HepG2 (cell line): ENCODE data around the gene PASK. TPM values are rescaled to one million over a fixed set of nuclear protein-coding genes. Genes with fewer than 3 reads are reported as not detected.
"Not testable (repeated sequence)": the region's sequence is repeated elsewhere in the genome, so short reads cannot be mapped to it uniquely, and the experiment has no call there.

Experiments
- ATAC-seq: fragments of 200-7000 bp; cut with Tn5 transposase; 3 replicates; pipeline ENCODE4 v1.9.1; 2020; ENCODE audit warnings: mild to moderate bottlenecking, moderate library complexity
- BruUV-seq: library from RNA; stranded (reverse); fragments of 400-500 nt; replicated peaks from 2 replicates; lab custom pipeline; 2021; lab: Mats Ljungman, UMichigan
- CTCF ChIA-PET: fragments of 300-600 bp; formaldehyde crosslinking; extraction: SDS; loops from one replicate; lab custom pipeline; 2021; ENCODE audit warnings: low total read pairs, inconsistent platforms, low intra/inter-chr PET ratio; lab: Yijun Ruan, JAX
- POLR2A ChIA-PET: fragments of 350-600 bp; sonication (Branson Sonifier 250); formaldehyde crosslinking; loops from one replicate; lab custom pipeline; 2020; ENCODE audit warnings: antibody characterized with exemption, inconsistent platforms; lab: Yijun Ruan, JAX
- DNase-seq: peaks from one replicate; pipeline ENCODE4 v3.0.0-alpha.2; 2015; ENCODE audit warnings: low spot score
- FAIRE-seq: peaks from 3 replicates; lab custom pipeline; 2011; peaks lifted over from hg19 to GRCh38; lab: Jason Lieb, UNC
- H2AFZ ChIP-seq: one replicate; pipeline ENCODE4 v1.6.1; 2011; ENCODE audit warnings: low read length, inconsistent platforms
- H3K27ac ChIP-seq: fragments of 300-600 bp; 3 replicates; pipeline ENCODE4 v1.8.0; 2011; ENCODE audit warnings: mixed run types, mild to moderate bottlenecking, mixed read lengths, low read length, inconsistent platforms; ENCODE audit not compliant: insufficient read depth; ENCODE audit errors: extremely low read length
- H3K27me3 ChIP-seq, 2 experiments: fragments of 200-600 bp in 1 of 2; 2 replicates in 1 of 2; 3 replicates in 1 of 2; pipeline versions ENCODE4 v1.6.0 to v1.8.0; 2011; ENCODE audit warnings: low read length in 2 of 2, mild to moderate bottlenecking in 2 of 2, moderate library complexity in 2 of 2, inconsistent platforms in 1 of 2; ENCODE audit not compliant: insufficient read depth in 2 of 2, control insufficient read depth in 1 of 2
- H3K36me3 ChIP-seq, 2 experiments: fragments of 200-600 bp in 1 of 2; replicated peaks in 1 of 2; 2 replicates in 1 of 2; 3 replicates in 1 of 2; pipeline versions ENCODE4 v1.5.1 to v1.8.0; 2011; ENCODE audit warnings: low read length in 2 of 2, inconsistent platforms in 1 of 2; ENCODE audit not compliant: insufficient read depth in 2 of 2, control insufficient read depth in 1 of 2
- H3K4me1 ChIP-seq: 2 replicates; pipeline ENCODE4 v1.5.1; 2012; ENCODE audit warnings: low read length, inconsistent platforms; ENCODE audit not compliant: insufficient read depth
- H3K4me2 ChIP-seq: 2 replicates; pipeline ENCODE4 v1.6.0; 2011; ENCODE audit warnings: low read depth, low read length, inconsistent platforms
- H3K4me3 ChIP-seq, 3 experiments: fragments of 200-600 bp in 1 of 3; sonication (generic), shearing (Covaris generic) in 1 of 3; replicated peaks in 1 of 3; 2 replicates each; pipeline ENCODE4 v1.5.1; 2011 to 2016; ENCODE audit warnings: low read length in 3 of 3, inconsistent platforms in 2 of 3, low read depth in 2 of 3, mild to moderate bottlenecking in 2 of 3, control low read depth in 1 of 3, mixed read lengths in 1 of 3; ENCODE audit not compliant: insufficient read depth in 1 of 3
- H3K79me2 ChIP-seq: one replicate; pipeline ENCODE4 v1.6.1; 2011; ENCODE audit warnings: low read length, inconsistent platforms; ENCODE audit not compliant: insufficient read depth
- H3K9ac ChIP-seq: 2 replicates; pipeline ENCODE4 v1.6.0; 2011; ENCODE audit warnings: mild to moderate bottlenecking, low read depth, low read length, inconsistent platforms; ENCODE audit not compliant: insufficient read depth
- H3K9me3 ChIP-seq: 2 replicates; pipeline ENCODE4 v1.5.1; 2012; ENCODE audit warnings: mild to moderate bottlenecking, low read length
- H4K20me1 ChIP-seq: 2 replicates; pipeline ENCODE4 v1.6.0; 2011; ENCODE audit warnings: inconsistent platforms, mild to moderate bottlenecking, low read length, moderate library complexity; ENCODE audit not compliant: insufficient read depth
- AHR ChIP-seq: IDR thresholded peaks from 2 replicates; pipeline ENCODE4 v1.6.1; 2018; ENCODE audit warnings: missing genetic modification reagents, missing compliant biosample characterization
- MTA1 ChIP-seq: sonication (generic); formaldehyde crosslinking; IDR thresholded peaks from 2 replicates; pipeline ENCODE4 v1.4.0; 2020; ENCODE audit warnings: missing genetic modification reagents, mild to moderate bottlenecking, borderline replicate concordance
- PAF1 ChIP-seq: IDR thresholded peaks from 2 replicates; pipeline ENCODE4 v1.6.1; 2016; ENCODE audit warnings: missing genetic modification reagents, missing compliant biosample characterization
- ZFX ChIP-seq: sonication (generic); formaldehyde crosslinking; IDR thresholded peaks from 2 replicates; pipeline ENCODE4 v1.4.0; 2020; ENCODE audit warnings: mild to moderate bottlenecking, low read depth, missing genetic modification reagents, moderate library complexity
- ZNF121 ChIP-seq: sonication (generic); formaldehyde crosslinking; IDR thresholded peaks from 2 replicates; pipeline ENCODE4 v1.5.0; 2020; ENCODE audit warnings: mild to moderate bottlenecking, missing genetic modification reagents
- ZNF333 ChIP-seq: sonication (generic); formaldehyde crosslinking; IDR thresholded peaks from 2 replicates; pipeline ENCODE4 v1.4.0; 2020; ENCODE audit warnings: mild to moderate bottlenecking, missing genetic modification reagents, borderline replicate concordance
- ZNF563 ChIP-seq: sonication (generic); formaldehyde crosslinking; IDR thresholded peaks from 2 replicates; pipeline ENCODE4 v1.8.0; 2022; ENCODE audit warnings: mild to moderate bottlenecking, moderate library complexity, missing genetic modification reagents
- ZNF687 ChIP-seq: sonication (generic); formaldehyde crosslinking; IDR thresholded peaks from 2 replicates; pipeline ENCODE4 v1.5.1; 2020; ENCODE audit warnings: mild to moderate bottlenecking, missing genetic modification reagents, moderate library complexity
- WGBS: methylation state at CpG from one replicate; pipeline ENCODE4 v1.1.6; 2017; ENCODE audit warnings: low lambda C conversion rate; 5-methylcytosine and 5-hydroxymethylcytosine counted together
- in situ Hi-C: cut with HindIII; loops from 2 replicates; pipeline ENCODE4 v1.10.0; 2017; ENCODE audit warnings: low pct_unique_long_range_greater_than_20kb; ENCODE audit not compliant: extremely low pct_ligation_motif_present
- intact Hi-C: fragments of 100-400 bp; cut with micrococcal nuclease; formaldehyde crosslinking; loops from one replicate; pipeline ENCODE4 v1.10.0; 2022; ENCODE audit not compliant: unreplicated experiment
- polyA plus RNA-seq, 8 experiments: library from polyadenylated mRNA; depleted of rRNA in 3 of 8; stranded (reverse) in 7 of 8; unstranded in 1 of 8; fragments of >200 nt; fragmentation: Illumina TruSeq in 4 of 8; extraction: Trizol in 4 of 8; gene quantifications; 2 replicates each; pipeline versions ENCODE4 v1.2.1 to v1.2.3, GENCODE V29; 2011 to 2016; ENCODE audit warnings: low read depth in 4 of 8, missing spikeins in 1 of 8, mixed read lengths in 1 of 8; ENCODE audit not compliant: insufficient read depth in 1 of 8
- total RNA-seq, 5 experiments: library from RNA; depleted of rRNA; stranded (reverse); fragments of >200 nt; fragmentation: Illumina TruSeq; extraction: Trizol; gene quantifications; 2 replicates each; pipeline ENCODE4 v1.2.3, GENCODE V29; 2016; ENCODE audit warnings: low read depth in 1 of 5
- TF ChIP-seq, protein P1 (sequence below): sonication (generic); formaldehyde crosslinking; IDR thresholded peaks from 2 replicates; pipeline ENCODE4 v1.4.0; 2020; ENCODE audit warnings: mild to moderate bottlenecking, missing genetic modification reagents

Gene PASK
- total and polyA plus RNA-seq, 2 of the 13 experiments (the other 11 are each of a cell fraction or from before 2014, with no cell fraction given) = 6.9 to 17.0 TPM

GRCh38 chr2:241197246-241197645, 48.0 kb upstream of the PASK start:
- ATAC-seq, H3K36me3 ChIP-seq, FAIRE-seq, H3K27ac ChIP-seq, CTCF ChIA-PET, H3K4me3 ChIP-seq, H3K4me2 ChIP-seq, H3K79me2 ChIP-seq, H2AFZ ChIP-seq, DNase-seq, H3K9ac ChIP-seq, H3K9me3 ChIP-seq, POLR2A ChIA-PET, intact Hi-C loops, BruUV-seq, H4K20me1 ChIP-seq: not testable (repeated sequence)
- Histone ChIP-seq H3K4me1 (peaks cover 27% of the 10 kb centered on the region), H3K27me3 (peaks cover 21 to 74% of the 10 kb centered on the region in 2 experiments)
- 79% methylated on average over 13 of the region's 14 CpGs for WGBS
- in situ Hi-C loops = loop anchor here (5.0 kb wide), 1 partner anchor 355 kb away; no protein-coding TSS in a partner anchor

- Histone ChIP-seq H2AFZ (no peak overlapping the region), H3K36me3 (no peaks in the 10 kb centered on the region), H3K27ac (no peak overlapping the region), H4K20me1 (no peaks in the 10 kb centered on the region), H3K4me2 (peak overlapping the region; percentile 22), H3K79me2 (no peaks in the 10 kb centered on the region), H3K4me3 (no peak overlapping the region), H3K4me1 (peaks cover 20% of the 10 kb centered on the region), H3K27me3 (peaks cover 16 to 68% of the 10 kb centered on the region in 2 experiments; a peak in 4 of 5 replicates), H3K9me3 (no peaks in the 10 kb centered on the region), H3K9ac (no peak overlapping the region)
- 29% methylated on average over 16 of the region's 18 CpGs for whole genome bisulfite sequencing
- in situ Hi-C loops (loop anchor here (5.0 kb wide), 1 partner anchor 353 kb away; no protein-coding TSS in a partner anchor), intact Hi-C loops (no loop called here)
- ChIA-PET POLR2A (no interaction called here), CTCF (no interaction called here)
- FAIRE-seq = peak; percentile 37
- ATAC-seq = peak; percentile 48
- BruUV-seq = no TSS peak
- no peak for DNase-seq
- TF ChIP-seq ZNF687 (CRISPR knock-in tag) = peak; percentile 56; the same call in 1 of the 2 replicates
- no peak for TF ChIP-seq AHR (CRISPR knock-in tag)
- peak; percentile 13; the same call in 1 of the 2 replicates for TF ChIP-seq ZNF121 (CRISPR knock-in tag)
- no peak for TF ChIP-seq PAF1
- TF ChIP-seq ZFX (CRISPR knock-in tag) = peak; percentile 33; the same call in 1 of the 2 replicates
- TF ChIP-seq, protein P1, sequence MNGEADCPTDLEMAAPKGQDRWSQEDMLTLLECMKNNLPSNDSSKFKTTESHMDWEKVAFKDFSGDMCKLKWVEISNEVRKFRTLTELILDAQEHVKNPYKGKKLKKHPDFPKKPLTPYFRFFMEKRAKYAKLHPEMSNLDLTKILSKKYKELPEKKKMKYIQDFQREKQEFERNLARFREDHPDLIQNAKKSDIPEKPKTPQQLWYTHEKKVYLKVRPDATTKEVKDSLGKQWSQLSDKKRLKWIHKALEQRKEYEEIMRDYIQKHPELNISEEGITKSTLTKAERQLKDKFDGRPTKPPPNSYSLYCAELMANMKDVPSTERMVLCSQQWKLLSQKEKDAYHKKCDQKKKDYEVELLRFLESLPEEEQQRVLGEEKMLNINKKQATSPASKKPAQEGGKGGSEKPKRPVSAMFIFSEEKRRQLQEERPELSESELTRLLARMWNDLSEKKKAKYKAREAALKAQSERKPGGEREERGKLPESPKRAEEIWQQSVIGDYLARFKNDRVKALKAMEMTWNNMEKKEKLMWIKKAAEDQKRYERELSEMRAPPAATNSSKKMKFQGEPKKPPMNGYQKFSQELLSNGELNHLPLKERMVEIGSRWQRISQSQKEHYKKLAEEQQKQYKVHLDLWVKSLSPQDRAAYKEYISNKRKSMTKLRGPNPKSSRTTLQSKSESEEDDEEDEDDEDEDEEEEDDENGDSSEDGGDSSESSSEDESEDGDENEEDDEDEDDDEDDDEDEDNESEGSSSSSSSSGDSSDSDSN (CRISPR knock-in tag) = no peak
- TF ChIP-seq ZNF563 = 0 out of 2 replicates have a peak, but pooled peaks have one; percentile 26
- no peak for TF ChIP-seq ZNF333 (CRISPR knock-in tag)
- peak; percentile 28; the same call in 1 of the 2 replicates for TF ChIP-seq MTA1
Measured at GRCh38 chr2:241195506-241196130, 46.3 kb upstream of the PASK start.
